Caco-2 (cell line): Measurements from ENCODE around the gene ZIC1. TPM values are rescaled to one million over a fixed set of nuclear protein-coding genes. Genes with fewer than 3 reads are reported as not detected.

Source experiments
- BruUV-seq: library from RNA; stranded (reverse); fragments of 400-500 nt; replicated peaks from 2 replicates; lab custom pipeline; 2021; lab: Mats Ljungman, UMichigan
- CTCF ChIA-PET: fragments of 300-600 bp; sonication (Branson Sonifier 250); formaldehyde crosslinking; loops from one replicate; lab custom pipeline; 2022; ENCODE audit warnings: antibody characterized with exemption; lab: Charles Lee
- POLR2A ChIA-PET: fragments of 300-600 bp; sonication (Branson Sonifier 250); formaldehyde crosslinking; loops from one replicate; lab custom pipeline; 2022; ENCODE audit warnings: antibody characterized with exemption; lab: Charles Lee
- DNase-seq, 2 experiments: peaks; one replicate each; pipeline versions ENCODE4 v3.0.0 to v3.0.0-alpha.2; 2020 to 2022
- H3K27me3 ChIP-seq: replicated peaks from 2 replicates; pipeline ENCODE4 v1.6.0; 2011; ENCODE audit warnings: low read length; ENCODE audit not compliant: control insufficient read depth, insufficient read depth
- H3K36me3 ChIP-seq: 2 replicates; pipeline ENCODE4 v1.5.1; 2011; ENCODE audit warnings: low read length; ENCODE audit not compliant: control insufficient read depth, insufficient read depth
- H3K4me1 ChIP-seq: fragments of 250-450 bp; sonication (Bioruptor Pico); 2 replicates; pipeline ENCODE4 v1.5.1; 2020; ENCODE audit warnings: mild to moderate bottlenecking
- H3K4me3 ChIP-seq: 2 replicates; pipeline ENCODE4 v1.5.1; 2011; ENCODE audit warnings: low read depth, mild to moderate bottlenecking, control low read depth, low read length
- H3K9me3 ChIP-seq: fragments of 250-450 bp; sonication (Bioruptor Pico); 2 replicates; pipeline ENCODE4 v1.5.1; 2020; ENCODE audit warnings: mild to moderate bottlenecking, moderate library complexity
- H3K27ac Mint-ChIP-seq: one replicate; pipeline ENCODE4 v1.8.0; 2022; ENCODE audit warnings: mixed read lengths; ENCODE audit not compliant: unreplicated experiment
- H3K27me3 Mint-ChIP-seq: one replicate; pipeline ENCODE4 v1.8.0; 2022; ENCODE audit warnings: mixed read lengths; ENCODE audit not compliant: insufficient read depth, unreplicated experiment
- H3K36me3 Mint-ChIP-seq: one replicate; pipeline ENCODE4 v1.8.0; 2022; ENCODE audit warnings: mild to moderate bottlenecking, mixed read lengths; ENCODE audit not compliant: insufficient read depth, unreplicated experiment
- H3K4me1 Mint-ChIP-seq: one replicate; pipeline ENCODE4 v1.8.0; 2022; ENCODE audit warnings: low read depth, mixed read lengths; ENCODE audit not compliant: unreplicated experiment
- H3K4me3 Mint-ChIP-seq: one replicate; pipeline ENCODE4 v1.8.0; 2022; ENCODE audit warnings: mild to moderate bottlenecking, moderate library complexity, mixed read lengths; ENCODE audit not compliant: unreplicated experiment
- H3K9me3 Mint-ChIP-seq: one replicate; pipeline ENCODE4 v1.8.0; 2022; ENCODE audit warnings: mixed read lengths; ENCODE audit not compliant: unreplicated experiment
- CTCF ChIP-seq, 2 experiments: fragments of 200-600 bp in 1 of 2; IDR thresholded peaks; 1 replicate in 1 of 2; 2 replicates in 1 of 2; pipeline versions ENCODE4 v1.5.1 to v1.8.0; 2011 to 2022; ENCODE audit warnings: antibody characterized with exemption in 1 of 2, control low read depth in 1 of 2, inconsistent platforms in 1 of 2, low read depth in 1 of 2, low read length in 1 of 2, mild to moderate bottlenecking in 1 of 2, moderate library complexity in 1 of 2; ENCODE audit not compliant: insufficient read depth in 1 of 2, severe bottlenecking in 1 of 2, unreplicated experiment in 1 of 2
- intact Hi-C: fragments of 100-400 bp; cut with micrococcal nuclease; formaldehyde crosslinking; loops from one replicate; pipeline ENCODE4 v1.10.0; 2022; ENCODE audit not compliant: unreplicated experiment
- total RNA-seq: library from RNA; stranded (reverse); gene quantifications from 2 replicates; pipeline ENCODE4 v1.2.3, GENCODE V29; 2022

The ZIC1 gene
- total RNA-seq, 1 experiment from 2014 or later, result not detected

GRCh38 chr3:147415286-147415685 lies 6.1 kb downstream of the ZIC1 start:
- Mint-ChIP-seq H3K9me3 (no peaks in the 10 kb centered on the region), H3K4me1 (no peaks in the 10 kb centered on the region), H3K27ac (no peak overlapping the region), H3K27me3 (no peaks in the 10 kb centered on the region), H3K36me3 (no peaks in the 10 kb centered on the region), H3K4me3 (no peak overlapping the region)
- no TSS peak for BruUV-seq
- H3K36me3 ChIP-seq, result no peaks in the 10 kb centered on the region
- no peak overlapping the region for H3K4me3 ChIP-seq
- no peaks in the 10 kb centered on the region for H3K27me3 ChIP-seq
- POLR2A ChIA-PET, result no interaction called here
- DNase-seq, result no peak
- CTCF ChIA-PET, result no interaction called here
- no peak for TF ChIP-seq CTCF (IDR thresholded peaks at IDR 0.05; ENCODE audit: insufficient read depth in 1 of 2, low read depth in 1 of 2, low read length in 1 of 2, severe bottlenecking in 1 of 2, unreplicated experiment in 1 of 2)
- intact Hi-C loops, result no loop called here
- H3K9me3 ChIP-seq, result no peaks in the 10 kb centered on the region
- H3K4me1 ChIP-seq, result no peaks in the 10 kb centered on the region

GRCh38 chr3:147415874-147416273 lies 6.7 kb downstream of the ZIC1 start:
- CTCF ChIA-PET, result no interaction called here
- Mint-ChIP-seq H3K36me3 (no peaks in the 10 kb centered on the region), H3K9me3 (no peaks in the 10 kb centered on the region), H3K27me3 (no peaks in the 10 kb centered on the region), H3K27ac (no peak overlapping the region), H3K4me1 (no peaks in the 10 kb centered on the region), H3K4me3 (no peak overlapping the region)
- Histone ChIP-seq H3K4me3 (no peak overlapping the region), H3K4me1 (no peaks in the 10 kb centered on the region), H3K27me3 (no peaks in the 10 kb centered on the region), H3K9me3 (no peaks in the 10 kb centered on the region), H3K36me3 (no peaks in the 10 kb centered on the region)
- no peak for DNase-seq
- intact Hi-C loops, result no loop called here
- POLR2A ChIA-PET, result no interaction called here
- no peak for TF ChIP-seq CTCF (IDR thresholded peaks at IDR 0.05; ENCODE audit: insufficient read depth in 1 of 2, low read depth in 1 of 2, low read length in 1 of 2, severe bottlenecking in 1 of 2, unreplicated experiment in 1 of 2)
- no TSS peak for BruUV-seq

GRCh38 chr3:147416931-147417330 lies 7.8 kb downstream of the ZIC1 start:
- no peaks in the 10 kb centered on the region for H3K36me3 Mint-ChIP-seq
- DNase-seq, result no peak
- H3K27me3 ChIP-seq, result no peaks in the 10 kb centered on the region
- no peaks in the 10 kb centered on the region for H3K9me3 ChIP-seq
- H3K4me3 Mint-ChIP-seq, result no peak overlapping the region
- no peaks in the 10 kb centered on the region for H3K9me3 Mint-ChIP-seq
- no peaks in the 10 kb centered on the region for H3K27me3 Mint-ChIP-seq
- intact Hi-C loops, result no loop called here
- H3K4me1 ChIP-seq, result no peaks in the 10 kb centered on the region
- ChIA-PET CTCF (no interaction called here), POLR2A (no interaction called here)
- H3K27ac Mint-ChIP-seq, result no peak overlapping the region
- no peaks in the 10 kb centered on the region for H3K4me1 Mint-ChIP-seq
- no peaks in the 10 kb centered on the region for H3K36me3 ChIP-seq
- H3K4me3 ChIP-seq, result no peak overlapping the region
- no TSS peak for BruUV-seq
- no peak for TF ChIP-seq CTCF (IDR thresholded peaks at IDR 0.05; ENCODE audit: insufficient read depth in 1 of 2, low read depth in 1 of 2, low read length in 1 of 2, severe bottlenecking in 1 of 2, unreplicated experiment in 1 of 2)
